NCI-H446 (cell line): ENCODE results near the gene ARSG.
"Not testable (repeated sequence)": the region's sequence is repeated elsewhere in the genome, so short reads cannot be mapped to it uniquely, and the experiment has no call there.

Source experiments
- DNase-seq, 2 experiments: peaks; one replicate each; lab custom pipeline; 2025; lab: John Stamatoyannopoulos, UW

The ARSG gene

GRCh38 chr17:68277807-68278206 is 13.5 kb upstream of the ARSG start:
- no peak for DNase-seq

- not testable (repeated sequence) for DNase-seq
Measured at GRCh38 chr17:68281965-68282364, 9.3 kb upstream of the ARSG start.

GRCh38 chr17:68288375-68288774 is 2.9 kb upstream of the ARSG start:
- DNase-seq: no peak

GRCh38 chr17:68288804-68289203 is 2.5 kb upstream of the ARSG start:
- DNase-seq: no peak

GRCh38 chr17:68289473-68289872 is 1.8 kb upstream of the ARSG start:
- no peak for DNase-seq

GRCh38 chr17:68289936-68290267 is 1.4 kb upstream of the ARSG start:
- DNase-seq: no peak

GRCh38 chr17:68290268-68290954 is 884 bp upstream of the ARSG start:
- no peak for DNase-seq

- DNase-seq: peak; percentile 51
Measured at GRCh38 chr17:68291836-68292688, 767 bp downstream of the ARSG start.

GRCh38 chr17:68292689-68293040 is 1.4 kb downstream of the ARSG start:
- DNase-seq: no peak

- no peak for DNase-seq
Measured at GRCh38 chr17:68293490-68294195, 2.3 kb downstream of the ARSG start.

GRCh38 chr17:68294196-68294555 is 2.9 kb downstream of the ARSG start:
- no peak for DNase-seq

- DNase-seq: no peak
Measured at GRCh38 chr17:68294617-68295016, 3.3 kb downstream of the ARSG start.

- no peak for DNase-seq
Measured at GRCh38 chr17:68295086-68295485, 3.8 kb downstream of the ARSG start.

GRCh38 chr17:68296217-68297191 is 5.2 kb downstream of the ARSG start:
- peak; percentile 57 to 68 for DNase-seq

- peak; percentile 57 to 68 for DNase-seq
Measured at GRCh38 chr17:68297195-68297594, 5.9 kb downstream of the ARSG start.

GRCh38 chr17:68298601-68299000 is 7.3 kb downstream of the ARSG start:
- DNase-seq: no peak

- no peak for DNase-seq
Measured at GRCh38 chr17:68299817-68300216, 8.5 kb downstream of the ARSG start.

- no peak for DNase-seq
Measured at GRCh38 chr17:68301438-68301959, 10.2 kb downstream of the ARSG start.

GRCh38 chr17:68302066-68302564 is 10.8 kb downstream of the ARSG start:
- peak; percentile 11 to 62 for DNase-seq

GRCh38 chr17:68302666-68303065 is 11.4 kb downstream of the ARSG start:
- peak; percentile 20 to 66 for DNase-seq

- no peak for DNase-seq
Measured at GRCh38 chr17:68304706-68305105, 13.4 kb downstream of the ARSG start.
